GM19025 (cell line): ENCODE measurements around the gene LIN28B.
"Not testable (repeated sequence)": the region's sequence is repeated elsewhere in the genome, so short reads cannot be mapped to it uniquely, and the experiment has no call there.

ENCODE experiments used
- ATAC-seq: cut with Tn5 transposase; IDR thresholded peaks from one replicate; pipeline ENCODE4 v1.9.1; 2021; ENCODE audit warnings: mild to moderate bottlenecking, low read depth, moderate library complexity; ENCODE audit not compliant: unreplicated experiment

LIN28B gene

GRCh38 chr6:104956731-104957294 is at the start of gene LIN28B:
LIN28B (plus strand) TSS chr6:104957107; CDS start chr6:104957251, 144 bp downstream.
- ATAC-seq: no peak

GRCh38 chr6:104908031-104908887 is 48.6 kb upstream of the LIN28B start:
- no peak for ATAC-seq

- no peak for ATAC-seq
Measured at GRCh38 chr6:104908888-104909525, 47.9 kb upstream of the LIN28B start.

GRCh38 chr6:104921896-104922295 is 35.0 kb upstream of the LIN28B start:
- no peak for ATAC-seq

GRCh38 chr6:104928141-104928540 is 28.8 kb upstream of the LIN28B start:
- ATAC-seq: no peak

- ATAC-seq: no peak
Measured at GRCh38 chr6:104929353-104929752, 27.6 kb upstream of the LIN28B start.

- ATAC-seq: no peak
Measured at GRCh38 chr6:104930939-104931338, 26.0 kb upstream of the LIN28B start.

- ATAC-seq: no peak
Measured at GRCh38 chr6:104936766-104937535, 20.0 kb upstream of the LIN28B start.

- no peak for ATAC-seq
Measured at GRCh38 chr6:104940238-104940892, 16.5 kb upstream of the LIN28B start.

GRCh38 chr6:104940893-104941728 is 15.8 kb upstream of the LIN28B start:
- ATAC-seq: no peak

GRCh38 chr6:104941729-104942091 is 15.2 kb upstream of the LIN28B start:
- ATAC-seq: no peak

GRCh38 chr6:104943781-104944180 is 13.1 kb upstream of the LIN28B start:
- ATAC-seq: no peak

- ATAC-seq: no peak
Measured at GRCh38 chr6:104949206-104949605, 7.7 kb upstream of the LIN28B start.

GRCh38 chr6:104951677-104952076 is 5.2 kb upstream of the LIN28B start:
- ATAC-seq: no peak

GRCh38 chr6:104952911-104953399 is 4.0 kb upstream of the LIN28B start:
- ATAC-seq: no peak

- ATAC-seq: not testable (repeated sequence)
Measured at GRCh38 chr6:104953400-104954189, 3.3 kb upstream of the LIN28B start.

- no peak for ATAC-seq
Measured at GRCh38 chr6:104954190-104954797, 2.6 kb upstream of the LIN28B start.

GRCh38 chr6:104955491-104955890 is 1.4 kb upstream of the LIN28B start:
- ATAC-seq: no peak
